HG03558 (cell line): ENCODE measurements around the gene NSUN5.

ENCODE experiments used
- ATAC-seq: cut with Tn5 transposase; IDR thresholded peaks from one replicate; pipeline ENCODE4 v1.9.1; 2021; ENCODE audit warnings: moderate number of reproducible peaks; ENCODE audit not compliant: unreplicated experiment; ENCODE audit errors: extremely low read depth

The NSUN5 gene

GRCh38 chr7:73308665-73309214 is at the start of gene NSUN5:
NSUN5 (minus strand) TSS chr7:73308826; CDS start chr7:73308790, 36 bp downstream.
- ATAC-seq = peak; percentile 88

- ATAC-seq = no peak
Measured at GRCh38 chr7:73356159-73356558, 47.5 kb upstream of the NSUN5 start.

GRCh38 chr7:73354821-73355220 is 46.2 kb upstream of the NSUN5 start:
- no peak for ATAC-seq

- no peak for ATAC-seq
Measured at GRCh38 chr7:73354196-73354595, 45.6 kb upstream of the NSUN5 start.

GRCh38 chr7:73353243-73353642 is 44.6 kb upstream of the NSUN5 start:
- no peak for ATAC-seq

- no peak for ATAC-seq
Measured at GRCh38 chr7:73352784-73353183, 44.2 kb upstream of the NSUN5 start.

- no peak for ATAC-seq
Measured at GRCh38 chr7:73351447-73352167, 43.0 kb upstream of the NSUN5 start.

- ATAC-seq = no peak
Measured at GRCh38 chr7:73350306-73351068, 41.9 kb upstream of the NSUN5 start.

GRCh38 chr7:73349763-73350162 is 41.1 kb upstream of the NSUN5 start:
- ATAC-seq = no peak

- no peak for ATAC-seq
Measured at GRCh38 chr7:73345951-73346350, 37.3 kb upstream of the NSUN5 start.

- no peak for ATAC-seq
Measured at GRCh38 chr7:73345538-73345937, 36.9 kb upstream of the NSUN5 start.

GRCh38 chr7:73343671-73344380 is 35.2 kb upstream of the NSUN5 start:
- ATAC-seq = no peak

- ATAC-seq = no peak
Measured at GRCh38 chr7:73342645-73343044, 34.0 kb upstream of the NSUN5 start.

GRCh38 chr7:73341877-73342276 is 33.3 kb upstream of the NSUN5 start:
- no peak for ATAC-seq

GRCh38 chr7:73340514-73340913 is 31.9 kb upstream of the NSUN5 start:
- ATAC-seq = no peak

- no peak for ATAC-seq
Measured at GRCh38 chr7:73338321-73338720, 29.7 kb upstream of the NSUN5 start.

- no peak for ATAC-seq
Measured at GRCh38 chr7:73332447-73332846, 23.8 kb upstream of the NSUN5 start.

GRCh38 chr7:73330772-73331171 is 22.1 kb upstream of the NSUN5 start:
- no peak for ATAC-seq

- no peak for ATAC-seq
Measured at GRCh38 chr7:73329861-73330581, 21.4 kb upstream of the NSUN5 start.

- ATAC-seq = no peak
Measured at GRCh38 chr7:73328696-73329095, 20.1 kb upstream of the NSUN5 start.
